GM21528 (cell line): ENCODE measurements around the gene ANKRD13B.
A peak's percentile ranks its signal among the peaks of the same experiment; 100 is the strongest.

Experiments used
- ATAC-seq: cut with Tn5 transposase; IDR thresholded peaks from one replicate; pipeline ENCODE4 v1.9.1; 2021; ENCODE audit warnings: mild to moderate bottlenecking, moderate library complexity; ENCODE audit not compliant: unreplicated experiment, low FRiP score

The ANKRD13B gene

DNA sequence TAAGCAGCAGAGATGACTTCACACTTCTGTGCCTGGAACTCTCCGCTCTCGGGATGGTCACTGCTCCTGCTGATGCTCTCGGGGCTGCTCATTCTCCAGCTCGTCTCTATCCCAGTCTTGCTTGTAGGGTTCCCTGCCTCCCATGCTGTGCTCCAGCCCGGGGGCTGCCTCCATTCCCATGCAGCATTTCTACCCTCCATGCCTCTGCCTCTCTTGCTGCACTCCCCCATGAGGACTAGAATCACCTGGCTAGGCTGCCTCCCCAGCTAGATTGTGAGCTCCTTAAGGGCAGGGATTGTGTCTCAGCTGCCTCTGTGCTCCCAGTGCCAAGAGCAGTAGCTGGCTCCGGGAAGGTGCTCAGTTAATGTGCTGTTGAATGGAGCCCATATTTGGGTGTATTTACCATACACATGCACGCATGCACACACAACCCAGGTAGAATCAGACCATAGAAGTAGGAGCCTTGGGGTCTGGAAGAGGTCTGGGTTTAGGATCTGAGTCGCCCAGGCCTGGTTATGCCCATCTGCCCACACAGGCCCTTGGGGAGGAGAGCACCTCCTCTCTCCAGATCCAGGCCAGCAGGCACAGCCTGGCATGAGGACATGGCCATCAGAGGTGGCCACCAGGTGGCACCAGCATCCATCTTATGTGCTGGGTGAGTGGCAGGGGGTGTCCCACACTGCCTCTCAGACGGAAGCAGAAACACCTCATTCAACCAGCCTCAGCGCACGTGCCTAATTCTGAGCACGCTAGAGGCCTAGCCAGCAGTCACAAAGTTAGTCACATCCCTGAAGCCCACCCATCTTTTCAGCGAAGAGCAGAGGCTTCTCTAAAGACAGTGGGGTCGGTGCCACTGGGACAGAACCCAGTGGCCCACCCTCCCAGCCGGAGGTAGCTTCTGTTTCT lies 12.8 kb upstream of the ANKRD13B start:
- peak; percentile 48 for ATAC-seq

DNA sequence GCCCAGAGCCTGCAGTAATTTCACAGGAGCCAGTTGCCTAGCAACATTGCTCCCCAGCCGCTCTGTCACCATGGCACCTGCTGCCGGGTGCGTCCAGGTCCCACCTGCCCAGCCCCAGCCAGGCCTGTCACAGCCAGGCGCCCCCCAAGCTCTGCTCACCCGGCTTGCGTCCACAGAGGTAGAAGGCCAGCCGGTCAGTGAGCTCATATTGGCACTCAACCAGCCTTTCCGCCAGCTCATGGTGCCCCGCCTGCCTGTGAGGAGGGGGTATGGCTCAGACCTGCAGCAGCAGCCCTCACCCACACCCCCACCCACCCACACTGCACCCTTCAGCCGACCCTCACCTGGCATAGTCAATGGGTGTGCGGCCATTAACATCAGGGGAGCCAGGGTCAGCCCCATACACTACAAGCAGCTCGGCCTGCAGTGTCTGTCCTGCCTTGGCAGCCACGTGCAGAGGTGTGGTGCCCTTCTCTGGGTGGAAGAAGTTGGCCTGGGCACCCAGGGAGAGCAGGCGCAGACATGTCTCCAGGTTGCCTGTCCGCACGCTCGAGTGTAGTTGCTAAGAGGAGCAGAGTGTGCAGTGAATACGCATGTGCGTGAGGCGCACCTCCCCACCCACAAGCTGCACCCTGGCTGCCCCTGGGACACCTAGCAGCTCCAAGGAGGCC lies 11.2 kb upstream of the ANKRD13B start:
- ATAC-seq: no peak

DNA sequence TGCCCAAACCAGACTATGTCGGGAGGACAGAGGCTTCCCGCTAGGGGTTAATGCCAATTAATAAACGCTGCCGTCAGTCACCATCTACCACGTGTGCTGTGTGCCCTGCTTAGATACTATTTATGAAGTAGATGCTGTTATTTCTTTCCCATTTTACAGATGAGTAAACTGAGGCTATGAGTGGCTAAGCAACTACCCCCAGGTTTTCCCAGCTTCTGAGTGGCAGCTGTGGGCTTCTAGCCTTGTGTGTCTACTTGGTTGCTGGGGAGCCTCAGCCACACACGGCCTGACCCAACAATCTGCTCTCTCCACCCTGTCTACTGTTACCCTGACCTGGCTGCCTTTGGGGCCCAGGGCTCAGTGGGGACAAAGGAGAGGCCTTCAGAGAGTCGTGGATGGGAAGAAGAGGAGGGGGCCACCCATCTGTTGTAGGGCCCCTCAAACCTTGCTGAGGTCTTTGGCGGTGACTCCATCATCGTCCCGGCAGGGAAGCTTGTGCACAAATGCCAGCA lies 10.6 kb upstream of the ANKRD13B start:
- ATAC-seq: no peak

DNA sequence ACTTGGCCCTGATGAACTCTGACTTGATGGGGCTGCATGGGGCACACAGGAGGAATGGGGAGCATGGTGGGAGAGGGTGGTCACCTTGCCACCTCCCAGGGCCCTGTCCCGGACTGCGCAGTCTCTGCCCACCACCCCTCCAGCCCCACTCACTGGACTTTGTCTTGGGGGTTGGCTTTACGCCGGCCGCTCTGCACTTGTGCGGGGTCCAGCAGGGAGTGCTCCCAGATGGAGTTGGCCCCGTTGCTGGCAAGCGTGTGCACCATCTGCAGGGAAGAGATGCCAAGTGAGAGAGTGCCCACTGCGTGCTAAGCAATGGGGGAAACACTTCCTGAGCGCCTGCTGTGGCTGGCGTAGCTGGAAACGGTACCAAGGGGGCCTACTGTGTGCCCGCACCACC lies 10.2 kb upstream of the ANKRD13B start:
- ATAC-seq: no peak

DNA sequence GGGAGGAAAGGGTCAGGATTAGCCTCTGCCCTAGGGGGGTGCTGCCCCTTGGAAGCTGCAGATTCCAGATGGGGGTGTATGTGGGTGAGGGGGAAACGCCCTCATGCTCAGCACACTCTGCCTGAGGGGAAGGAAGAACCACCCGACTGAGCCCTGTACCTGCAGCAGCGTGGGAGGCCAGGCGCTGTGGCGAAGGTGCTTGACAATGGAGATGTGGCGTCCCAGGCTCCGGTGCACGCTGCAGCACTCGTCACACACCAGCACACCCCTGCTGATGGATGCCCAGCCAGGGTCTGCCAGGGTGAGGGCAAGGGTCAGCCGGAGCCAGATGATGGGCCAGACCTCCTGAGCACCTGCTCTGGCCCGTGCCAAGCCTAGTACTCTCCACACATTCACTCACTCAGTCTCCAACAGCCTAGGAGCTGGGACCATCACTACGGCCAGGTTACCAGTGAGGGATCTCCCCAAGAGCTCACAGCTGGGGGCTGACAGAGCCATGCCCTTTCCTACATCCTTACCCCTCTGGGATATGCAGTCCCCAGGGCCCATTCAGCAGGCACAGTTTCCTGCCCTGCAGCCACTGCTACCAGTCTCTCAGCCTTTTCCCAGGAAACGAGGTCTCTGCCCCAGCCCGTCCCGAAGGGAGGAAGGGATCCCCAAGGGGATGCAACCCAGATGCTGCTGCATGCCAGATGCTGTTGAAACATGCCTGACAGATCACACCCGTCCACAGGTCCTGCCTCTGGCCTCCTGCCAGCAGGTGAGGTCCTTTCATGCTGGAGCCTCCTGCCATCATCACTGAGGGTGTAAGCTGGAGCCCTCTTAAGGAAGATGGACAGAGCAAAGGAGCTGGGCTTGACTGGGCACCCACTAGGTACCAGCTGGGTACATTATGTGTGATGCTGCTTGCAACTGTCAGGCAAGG lies 9.3 kb upstream of the ANKRD13B start:
- ATAC-seq: no peak

GRCh38 chr17:29584452-29585079 lies 8.4 kb upstream of the ANKRD13B start:
- no peak for ATAC-seq

- no peak for ATAC-seq
Measured at GRCh38 chr17:29585080-29585751, 7.7 kb upstream of the ANKRD13B start.

- ATAC-seq: no peak
Measured at GRCh38 chr17:29586676-29587469, 6.1 kb upstream of the ANKRD13B start.

- ATAC-seq: no peak
Measured at GRCh38 chr17:29587591-29587990, 5.3 kb upstream of the ANKRD13B start.

GRCh38 chr17:29588017-29588561 lies 4.8 kb upstream of the ANKRD13B start:
- no peak for ATAC-seq

GRCh38 chr17:29588562-29589411 lies 4.1 kb upstream of the ANKRD13B start:
- ATAC-seq: no peak

- ATAC-seq: no peak
Measured at GRCh38 chr17:29589524-29590410, 3.2 kb upstream of the ANKRD13B start, which contains the start of gene GIT1. Gene GIT1 (minus strand): TSS chr17:29589648. CDS start chr17:29589378, 270 bp downstream.

DNA sequence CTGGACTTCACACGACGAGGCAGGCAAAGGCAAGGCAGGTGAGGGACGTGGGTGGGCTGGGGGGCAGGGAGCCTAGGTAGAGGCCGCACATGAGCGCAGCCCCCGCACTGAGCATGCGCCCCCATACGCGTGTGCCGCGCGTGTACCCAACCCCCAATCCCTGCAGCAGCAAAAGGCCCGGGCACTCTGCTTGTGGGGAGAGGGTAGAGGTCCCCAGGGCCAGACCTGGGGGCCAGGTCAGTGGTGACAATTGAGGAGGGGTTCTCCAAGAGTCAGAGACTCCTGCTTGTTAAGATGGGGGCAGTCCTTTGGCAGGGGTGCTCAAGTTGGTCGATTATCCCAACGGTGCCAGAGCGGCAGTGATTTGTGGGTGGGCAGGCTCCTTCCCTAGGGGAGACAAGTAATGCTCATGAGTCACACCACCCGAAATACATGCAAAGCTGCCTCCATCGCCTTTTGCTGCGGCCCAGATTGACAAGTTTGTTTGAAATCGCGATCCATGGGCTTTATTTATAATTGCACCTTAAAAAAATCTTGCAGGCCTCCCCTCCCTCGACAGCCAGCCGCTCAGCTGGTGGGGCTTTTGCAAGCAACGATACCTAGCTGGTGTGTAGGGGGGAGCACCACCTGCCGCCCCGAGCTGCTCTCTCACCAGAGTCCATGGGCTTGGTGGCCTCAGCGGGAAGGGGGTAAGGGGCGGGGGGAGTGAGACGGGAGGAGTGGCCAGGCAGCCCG lies 2.4 kb upstream of the ANKRD13B start:
- ATAC-seq: no peak

DNA sequence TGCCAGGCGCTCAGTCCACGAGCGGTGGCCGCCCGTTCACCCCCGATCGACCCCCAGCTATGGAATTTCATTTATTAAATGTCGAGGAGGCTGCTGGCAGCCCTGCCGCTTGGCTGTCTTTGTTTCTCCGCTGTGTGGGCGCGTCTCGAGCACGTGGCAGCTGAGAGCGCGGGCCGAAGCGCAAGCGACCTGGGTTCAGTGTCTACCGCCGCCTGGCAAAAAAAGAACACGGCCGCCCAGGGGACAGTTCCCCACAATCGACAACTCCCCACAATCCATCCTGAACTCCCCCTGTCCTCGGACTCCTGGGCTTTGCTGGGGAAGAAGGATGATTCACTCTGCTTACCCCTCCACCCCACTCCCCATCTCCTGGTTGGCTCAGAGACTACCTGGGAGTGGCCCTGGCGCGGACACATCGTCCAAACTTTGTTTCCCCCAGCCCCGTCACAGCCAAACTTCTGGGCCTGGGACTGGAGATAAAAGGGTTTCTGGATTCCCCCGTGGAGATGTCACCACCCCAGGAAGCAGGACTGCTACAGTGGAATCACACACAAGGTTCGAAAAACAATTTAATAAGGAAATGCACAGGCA lies 1.7 kb upstream of the ANKRD13B start:
- ATAC-seq: no peak
